G401.6 (cell line): ENCODE data around the gene THSD7B.

Experiments used
- FAIRE-seq: peaks from 2 replicates; lab custom pipeline; 2012; peaks lifted over from hg19 to GRCh38; lab: Jason Lieb, UNC

Gene THSD7B

DNA sequence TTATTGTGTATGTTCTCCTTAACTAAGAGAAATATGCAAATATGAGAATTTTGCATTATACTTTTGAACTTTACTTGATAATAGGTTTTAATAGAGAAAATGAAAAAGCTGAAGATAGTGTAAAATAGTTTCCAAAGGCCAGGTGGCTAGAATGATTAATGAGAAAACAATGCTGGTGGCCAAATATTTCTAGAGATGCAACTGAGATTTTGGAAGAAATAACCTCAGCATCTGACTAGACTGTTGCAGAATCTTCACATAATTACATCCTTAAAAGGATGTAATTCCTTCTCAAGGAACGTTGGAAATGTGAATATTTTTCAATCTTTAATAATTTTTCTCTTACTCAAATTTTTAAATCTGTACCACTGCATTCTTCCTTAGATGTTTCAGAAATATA, 434.4 kb downstream of the THSD7B start:
- no peak for FAIRE-seq

DNA sequence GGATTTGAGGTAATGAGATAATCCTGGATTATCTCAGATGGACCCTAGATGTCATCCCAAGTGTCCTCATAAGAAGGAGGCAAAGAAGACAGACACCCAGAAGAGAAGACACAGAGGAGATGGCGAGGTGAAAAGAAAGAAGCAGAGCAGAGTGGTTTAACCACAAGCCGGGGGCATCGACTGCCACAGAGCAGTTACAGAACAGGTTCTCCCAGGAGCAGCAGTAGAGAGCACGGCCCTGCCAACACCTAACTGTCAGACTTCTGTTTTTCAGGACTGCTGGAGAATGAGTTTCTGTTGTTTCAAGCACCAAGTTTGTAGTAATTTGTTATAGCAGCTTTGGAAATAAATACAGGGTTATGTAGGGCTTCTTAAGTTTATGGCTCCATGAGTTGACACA, 437.0 kb downstream of the THSD7B start:
- FAIRE-seq, result no peak

- FAIRE-seq, result no peak
These were observed 440.0 kb downstream of the THSD7B start for GRCh38 chr2:137205324-137205723.

- no peak for FAIRE-seq
These were observed 440.7 kb downstream of the THSD7B start for GRCh38 chr2:137206069-137206468.

- no peak for FAIRE-seq
These were observed 441.7 kb downstream of the THSD7B start for GRCh38 chr2:137207030-137207429.

GRCh38 chr2:137208431-137208891, 443.1 kb downstream of the THSD7B start:
- FAIRE-seq, result no peak

DNA sequence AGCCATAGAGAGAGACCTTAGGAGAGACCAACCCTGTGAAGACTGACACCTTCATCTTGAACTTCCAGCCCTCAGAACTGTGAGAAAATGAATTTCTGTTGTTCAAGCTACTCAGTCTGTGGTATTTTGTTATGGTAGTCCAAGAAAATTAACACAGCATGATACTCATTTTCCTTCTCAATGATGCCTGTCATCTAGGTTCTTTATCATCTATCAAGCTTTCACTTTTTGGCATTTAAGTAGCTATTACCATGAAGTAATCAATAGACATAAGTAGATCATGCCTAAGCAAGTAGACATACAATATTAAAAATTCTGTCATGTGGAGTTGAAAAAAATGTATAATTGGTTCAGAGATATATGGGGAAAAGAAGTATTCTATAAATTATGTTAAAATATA, 444.7 kb downstream of the THSD7B start:
- FAIRE-seq, result no peak

- FAIRE-seq, result no peak
These were observed 446.4 kb downstream of the THSD7B start for GRCh38 chr2:137211761-137212160.

DNA sequence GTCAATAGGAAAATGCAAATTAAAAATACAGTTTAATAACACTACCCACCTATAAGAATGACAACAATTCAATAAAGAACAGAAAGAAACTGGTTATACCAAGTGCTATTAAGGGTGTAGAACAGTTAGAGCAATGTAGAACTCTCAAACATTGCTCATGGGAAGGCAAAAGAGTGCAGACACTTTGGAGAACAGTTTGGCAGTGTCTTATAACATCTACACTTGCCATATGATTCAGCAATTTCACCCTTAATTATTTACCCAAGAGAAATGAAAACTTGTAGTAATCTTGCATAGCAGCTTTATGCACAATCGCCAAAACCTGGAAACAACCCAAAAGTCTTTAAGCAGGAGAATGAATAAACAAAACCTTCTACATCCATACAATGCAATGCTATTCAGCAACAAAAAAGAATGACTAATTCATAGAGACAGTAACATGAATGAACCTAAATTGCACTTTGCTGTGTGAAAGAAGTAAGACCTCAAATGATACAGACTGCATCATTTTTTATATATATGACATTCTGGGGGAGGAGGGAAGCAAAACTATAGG, 455.2 kb downstream of the THSD7B start:
- FAIRE-seq, result no peak

GRCh38 chr2:137221797-137222492, 456.6 kb downstream of the THSD7B start:
- no peak for FAIRE-seq

- no peak for FAIRE-seq
These were observed 458.4 kb downstream of the THSD7B start for GRCh38 chr2:137223722-137224121.

DNA sequence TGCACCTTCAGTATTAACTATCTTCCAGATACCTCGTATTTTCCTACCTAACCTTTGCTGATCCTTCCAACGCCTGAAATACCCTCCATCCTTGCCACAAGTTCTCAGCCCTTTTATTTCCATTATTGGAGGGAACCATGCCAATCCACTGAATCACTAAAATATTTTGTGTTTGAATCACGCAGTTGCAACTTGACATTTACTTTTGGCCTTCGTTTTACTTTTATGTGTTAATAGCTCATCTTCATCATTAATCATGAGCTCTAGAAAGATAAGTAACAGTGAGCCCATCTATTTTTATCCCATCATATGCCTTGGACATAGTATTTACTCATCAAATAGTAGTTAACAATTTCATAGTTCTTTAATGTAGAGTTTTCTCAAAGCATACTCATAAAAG, 463.2 kb downstream of the THSD7B start:
- no peak for FAIRE-seq

- FAIRE-seq, result no peak
These were observed 464.5 kb downstream of the THSD7B start for GRCh38 chr2:137229834-137230233.

- no peak for FAIRE-seq
These were observed 466.3 kb downstream of the THSD7B start for GRCh38 chr2:137231628-137232027.

DNA sequence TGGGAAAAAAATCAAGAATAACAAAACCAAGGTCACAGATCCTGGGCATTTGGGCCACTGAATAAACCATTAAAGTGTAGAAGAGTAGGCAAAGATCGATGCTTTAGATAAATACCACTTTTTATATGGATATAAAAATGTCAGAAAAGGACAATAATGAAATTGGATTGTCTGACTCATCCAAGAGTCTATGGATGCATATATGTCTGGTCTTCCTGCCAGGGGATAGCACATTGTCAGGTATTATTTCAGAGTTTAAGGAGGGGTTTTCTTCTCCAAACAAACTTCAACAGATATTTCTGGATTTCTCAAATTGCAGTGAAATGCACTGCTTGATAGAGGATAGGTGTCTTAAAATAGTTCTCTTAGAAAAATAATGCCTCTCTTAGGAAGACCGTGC, 466.7 kb downstream of the THSD7B start:
- FAIRE-seq, result no peak

- FAIRE-seq, result no peak
These were observed 467.7 kb downstream of the THSD7B start for GRCh38 chr2:137233091-137233490.

DNA sequence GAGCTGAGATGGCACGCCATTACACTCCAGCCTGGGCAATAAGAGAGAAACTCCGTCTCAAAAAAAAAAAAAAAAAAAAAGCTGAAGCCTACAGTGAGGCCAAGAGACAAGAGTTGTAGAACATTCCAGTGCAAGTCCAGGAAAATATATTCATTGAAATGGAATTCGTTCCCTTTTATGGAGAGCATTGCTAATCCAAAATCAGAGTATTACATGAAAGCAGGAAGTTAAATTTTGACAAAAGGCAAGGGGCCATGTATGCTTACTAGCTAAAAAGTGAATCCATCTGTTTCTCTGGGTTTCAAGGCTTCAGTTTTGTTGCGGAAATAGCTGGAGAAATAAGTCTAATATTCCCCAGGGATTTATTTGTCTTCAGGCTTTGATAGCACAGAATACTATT, 471.7 kb downstream of the THSD7B start:
- FAIRE-seq, result no peak

DNA sequence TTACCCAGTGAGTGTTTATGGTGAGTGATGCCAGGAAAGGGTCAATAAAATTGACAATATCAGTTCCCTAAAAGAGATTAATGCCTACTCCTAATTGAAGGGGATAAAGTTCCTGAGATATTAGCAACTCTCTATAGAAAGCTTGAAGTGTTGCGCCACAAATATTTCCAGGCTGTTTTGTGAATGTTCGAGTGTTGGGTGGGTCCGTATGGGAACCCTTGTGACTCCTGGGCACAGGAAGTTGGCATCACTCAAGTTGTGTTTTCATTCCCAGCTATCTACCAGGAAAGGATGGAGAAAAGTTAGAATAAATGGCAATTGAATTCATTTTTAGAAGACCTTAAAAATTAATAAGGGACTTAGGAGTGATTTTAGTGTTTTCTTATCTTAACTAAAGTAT, 472.7 kb downstream of the THSD7B start:
- no peak for FAIRE-seq

DNA sequence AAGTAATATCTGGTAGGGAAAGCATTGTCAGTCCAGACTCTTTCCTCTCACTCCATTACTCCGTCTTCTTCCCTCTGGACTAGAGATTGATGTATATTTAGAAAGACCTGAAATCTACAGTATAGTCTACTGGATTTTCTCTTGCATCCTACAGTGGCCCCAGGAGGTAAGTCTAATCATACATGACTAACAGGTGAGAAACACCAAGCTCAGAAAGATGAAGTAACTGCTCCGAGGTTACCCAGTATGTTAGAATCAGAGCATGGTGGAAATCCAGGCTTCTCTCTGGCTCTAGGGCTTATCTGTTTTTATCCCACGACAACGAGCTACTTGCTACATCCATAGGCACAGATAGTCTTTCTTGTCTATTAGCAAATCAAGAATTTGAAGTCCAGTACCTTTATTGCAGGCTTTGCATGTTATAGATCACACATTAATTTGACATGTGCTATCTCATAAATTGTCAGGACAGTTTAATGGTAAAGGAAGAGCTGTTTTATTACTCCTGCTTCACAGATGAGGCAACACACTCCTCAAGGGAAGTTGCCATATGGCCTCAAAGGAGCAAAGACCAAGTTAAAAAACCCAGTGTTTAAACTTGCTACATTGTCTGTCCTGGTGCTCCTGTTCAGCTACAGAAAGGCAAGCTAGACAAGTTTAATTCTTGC, 484.3 kb downstream of the THSD7B start:
- no peak for FAIRE-seq

DNA sequence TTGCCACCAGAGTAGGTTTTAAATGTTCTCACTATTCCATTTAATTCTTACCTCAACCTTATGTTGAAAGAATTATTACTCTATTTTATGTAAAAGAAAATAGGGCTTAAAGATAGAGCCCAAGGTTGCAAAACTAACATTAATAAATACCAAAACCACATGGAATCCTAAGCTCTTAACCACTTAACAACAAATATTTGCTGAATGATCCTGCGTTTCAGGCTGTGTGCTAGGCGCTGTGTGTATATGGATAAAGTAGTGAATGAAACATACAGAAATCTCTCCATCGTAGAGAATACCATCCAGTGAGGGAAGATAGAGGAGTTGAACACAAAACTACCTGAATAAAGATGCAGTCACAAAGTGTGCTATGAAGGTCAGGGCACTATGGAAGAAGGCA, 485.1 kb downstream of the THSD7B start:
- FAIRE-seq, result no peak

- FAIRE-seq, result no peak
These were observed 485.7 kb downstream of the THSD7B start for GRCh38 chr2:137251045-137251444.

- no peak for FAIRE-seq
These were observed 487.6 kb downstream of the THSD7B start for GRCh38 chr2:137252934-137253333.

DNA sequence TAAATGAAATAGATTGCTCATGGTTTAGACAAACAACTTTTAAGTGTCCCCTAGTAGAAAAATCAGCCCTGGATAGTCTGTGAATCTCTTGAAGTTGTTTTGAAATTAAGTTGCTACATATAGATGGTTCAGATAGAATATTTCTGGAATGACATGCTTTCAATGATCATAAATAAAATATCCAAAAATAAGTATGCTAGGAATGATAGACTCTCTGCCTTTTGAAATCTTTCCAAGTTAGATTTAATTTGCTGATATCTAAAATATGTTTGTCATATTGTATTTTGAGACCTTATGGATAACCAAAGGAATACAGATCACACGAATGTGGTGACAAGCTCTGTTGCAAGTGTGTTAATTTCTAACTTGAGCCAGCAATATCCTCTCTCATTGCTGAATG, 488.7 kb downstream of the THSD7B start:
- FAIRE-seq, result no peak

DNA sequence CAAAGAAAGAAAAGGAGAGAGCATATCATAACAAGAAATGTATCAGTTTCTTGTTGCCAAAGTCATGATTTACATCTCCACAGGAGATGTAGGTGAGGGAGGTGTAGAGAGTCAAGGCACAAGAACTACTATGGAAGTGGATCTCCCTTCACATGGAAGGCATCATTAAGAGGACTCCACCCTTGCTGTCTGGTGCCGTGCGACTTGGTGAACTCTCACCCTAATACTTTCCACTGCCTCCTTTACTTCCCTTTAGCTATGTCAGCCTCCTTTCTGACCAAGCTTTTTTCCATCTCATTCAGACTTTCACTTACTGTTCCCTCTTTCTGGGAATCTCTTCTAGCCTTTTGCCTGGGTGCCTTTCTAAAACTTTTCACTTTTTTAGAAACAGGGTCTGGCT, 490.0 kb downstream of the THSD7B start:
- FAIRE-seq, result no peak
